Measurements from ENCODE around the gene TRAPPC10.

DNA sequence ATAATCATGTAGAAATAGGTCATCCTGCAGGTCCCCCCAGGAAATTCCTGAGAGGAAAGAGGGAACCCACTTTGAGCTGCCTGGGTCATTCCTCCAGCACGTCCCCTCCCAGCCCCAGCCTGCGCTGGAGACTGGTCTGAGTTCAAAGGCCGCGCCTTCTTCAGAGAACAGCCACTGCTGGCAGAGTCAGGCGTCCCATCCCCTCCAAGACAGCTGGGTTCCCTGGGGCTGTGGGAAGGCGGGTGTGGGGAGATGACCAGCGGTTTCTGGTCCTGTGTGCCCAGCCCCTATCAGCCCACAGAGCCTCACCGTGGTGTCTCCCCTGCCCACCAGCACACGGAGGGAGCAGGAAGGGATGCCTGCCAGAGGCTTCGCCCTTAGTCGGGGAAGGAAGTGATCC is 18.0 kb upstream of the TRAPPC10 start:
- TF ChIP-seq, protein P1, sequence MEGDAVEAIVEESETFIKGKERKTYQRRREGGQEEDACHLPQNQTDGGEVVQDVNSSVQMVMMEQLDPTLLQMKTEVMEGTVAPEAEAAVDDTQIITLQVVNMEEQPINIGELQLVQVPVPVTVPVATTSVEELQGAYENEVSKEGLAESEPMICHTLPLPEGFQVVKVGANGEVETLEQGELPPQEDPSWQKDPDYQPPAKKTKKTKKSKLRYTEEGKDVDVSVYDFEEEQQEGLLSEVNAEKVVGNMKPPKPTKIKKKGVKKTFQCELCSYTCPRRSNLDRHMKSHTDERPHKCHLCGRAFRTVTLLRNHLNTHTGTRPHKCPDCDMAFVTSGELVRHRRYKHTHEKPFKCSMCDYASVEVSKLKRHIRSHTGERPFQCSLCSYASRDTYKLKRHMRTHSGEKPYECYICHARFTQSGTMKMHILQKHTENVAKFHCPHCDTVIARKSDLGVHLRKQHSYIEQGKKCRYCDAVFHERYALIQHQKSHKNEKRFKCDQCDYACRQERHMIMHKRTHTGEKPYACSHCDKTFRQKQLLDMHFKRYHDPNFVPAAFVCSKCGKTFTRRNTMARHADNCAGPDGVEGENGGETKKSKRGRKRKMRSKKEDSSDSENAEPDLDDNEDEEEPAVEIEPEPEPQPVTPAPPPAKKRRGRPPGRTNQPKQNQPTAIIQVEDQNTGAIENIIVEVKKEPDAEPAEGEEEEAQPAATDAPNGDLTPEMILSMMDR (IDR thresholded peaks at IDR 0.05): no peak
- TF ChIP-seq POLR2A (IDR thresholded peaks at IDR 0.05) (no peak), EP300 (IDR thresholded peaks at IDR 0.05) (no peak)
